Gastroesophageal sphincter (tissue), 4 donors: ENCODE measurements around the gene MYLK4. TPM values are rescaled to one million over a fixed set of nuclear protein-coding genes. Genes with fewer than 3 reads are reported as not detected.

ENCODE experiments used
- ATAC-seq: fragments of 150-250 bp; one replicate; pipeline ENCODE4 v1.9.1; 2016; ENCODE audit warnings: mild to moderate bottlenecking, moderate library complexity
- H3K27ac ChIP-seq, 4 donors: fragments of 200-600 bp; sonication (generic) in 3 of 4; 1 replicate in 3 of 4; 2 replicates in 1 of 4; pipeline ENCODE4 v1.5.1; 2016 to 2019
- H3K27me3 ChIP-seq: fragments of 200-600 bp; sonication (generic); one replicate; pipeline ENCODE4 v1.5.1; 2019
- H3K36me3 ChIP-seq, 2 donors: fragments of 200-600 bp; sonication (generic); one replicate each; pipeline ENCODE4 v1.5.1; 2019; ENCODE audit warnings: control low read depth in 1 of 2
- H3K4me1 ChIP-seq, 3 donors: fragments of 200-600 bp; sonication (generic); 1 replicate in 2 of 3; 2 replicates in 1 of 3; pipeline ENCODE4 v1.5.1; 2016 to 2019; ENCODE audit warnings: control low read depth in 2 of 3
- H3K4me3 ChIP-seq, 2 donors: fragments of 200-600 bp; sonication (generic); one replicate each; pipeline ENCODE4 v1.5.1; 2019; ENCODE audit warnings: mild to moderate bottlenecking in 1 of 2, moderate library complexity in 1 of 2
- H3K9me3 ChIP-seq, 3 donors: fragments of 200-600 bp; sonication (generic); one replicate each; pipeline ENCODE4 v1.5.1; 2017 to 2019; ENCODE audit warnings: control low read depth in 2 of 3
- CTCF ChIP-seq, 4 experiments: fragments of 200-600 bp in 2 of 4; fragments of 450-650 bp in 2 of 4; sonication (generic) in 1 of 4; IDR thresholded peaks; one replicate each; pipeline ENCODE4 v1.5.1; 2017 to 2019; ENCODE audit warnings: antibody characterized with exemption in 4 of 4, mild to moderate bottlenecking in 2 of 4, moderate library complexity in 2 of 4
- EP300 ChIP-seq: sonication (generic); formaldehyde crosslinking; IDR thresholded peaks from one replicate; pipeline ENCODE4 v1.6.1; 2017; ENCODE audit warnings: antibody characterized with exemption, mild to moderate bottlenecking
- POLR2A ChIP-seq, 2 donors: fragments of 450-650 bp; IDR thresholded peaks; one replicate each; pipeline ENCODE4 v1.6.1; 2017; ENCODE audit warnings: antibody characterized with exemption in 2 of 2, mild to moderate bottlenecking in 2 of 2, moderate library complexity in 1 of 2
- POLR2AphosphoS5 ChIP-seq: sonication (generic); formaldehyde crosslinking; IDR thresholded peaks from one replicate; pipeline ENCODE4 v1.6.1; 2017; ENCODE audit warnings: antibody characterized with exemption
- WGBS, 2 donors: methylation state at CpG; one replicate each; pipeline ENCODE4 v1.1.5; 2018; ENCODE audit warnings: low coverage in 1 of 2; 5-methylcytosine and 5-hydroxymethylcytosine counted together
- total RNA-seq, 4 donors: library from RNA; depleted of rRNA; stranded (reverse); fragments of >200 nt; gene quantifications; one replicate each; pipeline ENCODE4 v1.1.0, GENCODE V29; 2016

The MYLK4 gene
- 1 to 10 TPM in 1 of 4 donors, under 1 TPM in 3; 0.31 to 1.2 (median 0.56) TPM for total RNA-seq

- no peaks in the 10 kb centered on the region for H3K36me3 ChIP-seq
- no peak for ATAC-seq
- H3K4me3 ChIP-seq = no peak within 1 kb of the TSS
- no peak within 1 kb of the TSS for H3K27ac ChIP-seq
- H3K9me3 ChIP-seq = no peaks in the 10 kb centered on the region
- TF ChIP-seq CTCF (IDR thresholded peaks at IDR 0.05) = no peak
- TF ChIP-seq EP300 = no peak
- no peak for TF ChIP-seq POLR2AphosphoS5
- TF ChIP-seq POLR2A (IDR thresholded peaks at IDR 0.05) = no peak
- no peaks in the 10 kb centered on the region for H3K27me3 ChIP-seq
- WGBS, 2 donors = 82 to 92% methylated on average over 7 of the region's 7 CpGs
- peaks cover 0 to 5% (median 0%) of the 10 kb centered on the region in 3 donors for H3K4me1 ChIP-seq
These were observed at the start of gene MYLK4 for GRCh38 chr6:2750832-2751231. TSS of gene MYLK4 (minus strand) at chr6:2750922. CDS start at chr6:2749294, 1,628 bp downstream.

GRCh38 chr6:2799936-2800527 is 49.3 kb upstream of the MYLK4 start:
- TF ChIP-seq POLR2A (IDR thresholded peaks at IDR 0.05) = no peak
- TF ChIP-seq CTCF (IDR thresholded peaks at IDR 0.05) = no peak
- TF ChIP-seq POLR2AphosphoS5 = no peak
- no peak for TF ChIP-seq EP300
- no peaks in the 10 kb centered on the region for H3K9me3 ChIP-seq
- H3K4me1 ChIP-seq = peaks cover 0 to 27% (median 0%) of the 10 kb centered on the region in 3 donors
- H3K27me3 ChIP-seq = no peaks in the 10 kb centered on the region
- no peak overlapping the region for H3K27ac ChIP-seq
- peaks cover 0 to 7% of the 10 kb centered on the region in 2 donors for H3K36me3 ChIP-seq
- 76 to 85% methylated on average over 7 to 10 of the region's 11 CpGs for WGBS, 2 donors
- no peak overlapping the region for H3K4me3 ChIP-seq
- ATAC-seq = no peak

- H3K4me3 ChIP-seq = no peak overlapping the region
- TF ChIP-seq POLR2AphosphoS5 = no peak
- no peak for TF ChIP-seq CTCF (IDR thresholded peaks at IDR 0.05)
- TF ChIP-seq POLR2A (IDR thresholded peaks at IDR 0.05) = no peak
- TF ChIP-seq EP300 = no peak
- no peak overlapping the region for H3K27ac ChIP-seq
- H3K27me3 ChIP-seq = no peaks in the 10 kb centered on the region
- H3K9me3 ChIP-seq = no peaks in the 10 kb centered on the region
- H3K36me3 ChIP-seq = peaks cover 0 to 7% of the 10 kb centered on the region in 2 donors
- no peak for ATAC-seq
- WGBS, 2 donors = 77 to 82% methylated on average over 7 to 10 of the region's 11 CpGs
- peaks cover 0 to 26% (median 0%) of the 10 kb centered on the region in 3 donors for H3K4me1 ChIP-seq
These were observed 47.9 kb upstream of the MYLK4 start for GRCh38 chr6:2798586-2799134.

GRCh38 chr6:2797564-2798031 is 46.9 kb upstream of the MYLK4 start:
- Histone ChIP-seq H3K36me3 (peaks cover 0 to 7% of the 10 kb centered on the region in 2 donors), H3K9me3 (no peaks in the 10 kb centered on the region), H3K4me1 (peaks cover 0 to 36% (median 0%) of the 10 kb centered on the region in 3 donors), H3K27ac (no peak overlapping the region), H3K27me3 (no peaks in the 10 kb centered on the region), H3K4me3 (no peak overlapping the region)
- TF ChIP-seq POLR2AphosphoS5 (peak; percentile 25), EP300 (no peak)
- ATAC-seq = peak; percentile 22
- 25 to 34% methylated on average over 3 of the region's 3 CpGs for WGBS, 2 donors

- Histone ChIP-seq H3K27me3 (no peaks in the 10 kb centered on the region), H3K27ac (no peak overlapping the region), H3K9me3 (no peaks in the 10 kb centered on the region), H3K4me1 (peaks cover 0 to 43% (median 3%) of the 10 kb centered on the region in 3 donors), H3K36me3 (peaks cover 0 to 7% of the 10 kb centered on the region in 2 donors), H3K4me3 (no peak overlapping the region)
- ATAC-seq = no peak
- 83% methylated on average over 1 of the region's 6 CpGs; no CpG with 5 or more reads in 1 of the 2 donors for WGBS, 2 donors
- no peak for TF ChIP-seq POLR2A (IDR thresholded peaks at IDR 0.05)
- TF ChIP-seq EP300 = no peak
- TF ChIP-seq CTCF (IDR thresholded peaks at IDR 0.05) = no peak
- no peak for TF ChIP-seq POLR2AphosphoS5
These were observed 46.1 kb upstream of the MYLK4 start for GRCh38 chr6:2796861-2797260.
